ENCODE data around the gene SLC4A1.

- TF ChIP-seq RCOR1 (IDR thresholded peaks at IDR 0.05; ENCODE audit: low read depth, low read length) (no peak), MAFK (IDR thresholded peaks at IDR 0.05; ENCODE audit: partially characterized antibody) (no peak), MAX (IDR thresholded peaks at IDR 0.05) (no peak), CHD2 (IDR thresholded peaks at IDR 0.05; ENCODE audit: low read length, partially characterized antibody) (no peak), REST (IDR thresholded peaks at IDR 0.05) (no peak)
- TF ChIP-seq, protein P1, sequence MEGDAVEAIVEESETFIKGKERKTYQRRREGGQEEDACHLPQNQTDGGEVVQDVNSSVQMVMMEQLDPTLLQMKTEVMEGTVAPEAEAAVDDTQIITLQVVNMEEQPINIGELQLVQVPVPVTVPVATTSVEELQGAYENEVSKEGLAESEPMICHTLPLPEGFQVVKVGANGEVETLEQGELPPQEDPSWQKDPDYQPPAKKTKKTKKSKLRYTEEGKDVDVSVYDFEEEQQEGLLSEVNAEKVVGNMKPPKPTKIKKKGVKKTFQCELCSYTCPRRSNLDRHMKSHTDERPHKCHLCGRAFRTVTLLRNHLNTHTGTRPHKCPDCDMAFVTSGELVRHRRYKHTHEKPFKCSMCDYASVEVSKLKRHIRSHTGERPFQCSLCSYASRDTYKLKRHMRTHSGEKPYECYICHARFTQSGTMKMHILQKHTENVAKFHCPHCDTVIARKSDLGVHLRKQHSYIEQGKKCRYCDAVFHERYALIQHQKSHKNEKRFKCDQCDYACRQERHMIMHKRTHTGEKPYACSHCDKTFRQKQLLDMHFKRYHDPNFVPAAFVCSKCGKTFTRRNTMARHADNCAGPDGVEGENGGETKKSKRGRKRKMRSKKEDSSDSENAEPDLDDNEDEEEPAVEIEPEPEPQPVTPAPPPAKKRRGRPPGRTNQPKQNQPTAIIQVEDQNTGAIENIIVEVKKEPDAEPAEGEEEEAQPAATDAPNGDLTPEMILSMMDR (IDR thresholded peaks at IDR 0.05): no peak
- TF ChIP-seq, protein P2, sequence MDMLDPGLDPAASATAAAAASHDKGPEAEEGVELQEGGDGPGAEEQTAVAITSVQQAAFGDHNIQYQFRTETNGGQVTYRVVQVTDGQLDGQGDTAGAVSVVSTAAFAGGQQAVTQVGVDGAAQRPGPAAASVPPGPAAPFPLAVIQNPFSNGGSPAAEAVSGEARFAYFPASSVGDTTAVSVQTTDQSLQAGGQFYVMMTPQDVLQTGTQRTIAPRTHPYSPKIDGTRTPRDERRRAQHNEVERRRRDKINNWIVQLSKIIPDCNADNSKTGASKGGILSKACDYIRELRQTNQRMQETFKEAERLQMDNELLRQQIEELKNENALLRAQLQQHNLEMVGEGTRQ (IDR thresholded peaks at IDR 0.05): no peak
Observed at GRCh38 chr17:44247440-44247841, 20.5 kb downstream of the SLC4A1 start.
